K562 (cell line): ENCODE results near the gene PIK3R5. TPM values are rescaled to one million over a fixed set of nuclear protein-coding genes. Genes with fewer than 3 reads are reported as not detected.

ENCODE experiments used
- ATAC-seq: fragments of 200-7000 bp; cut with Tn5 transposase; 3 replicates; pipeline ENCODE4 v1.9.1; 2020; ENCODE audit warnings: moderate library complexity
- BruUV-seq: library from RNA; stranded (reverse); fragments of 400-500 nt; replicated peaks from 2 replicates; lab custom pipeline; 2021; lab: Mats Ljungman, UMichigan
- CTCF ChIA-PET: fragments of 300-600 bp; formaldehyde crosslinking; extraction: SDS; loops from one replicate; lab custom pipeline; 2021; ENCODE audit warnings: low intra/inter-chr PET ratio; lab: Yijun Ruan, JAX
- POLR2A ChIA-PET: fragments of 300-600, 350-650 bp; sonication (Branson Sonifier 250); formaldehyde crosslinking; extraction: SDS; loops from one replicate; lab custom pipeline; 2021; ENCODE audit warnings: antibody characterized with exemption, inconsistent platforms; lab: Yijun Ruan, JAX
- DNase-seq, 4 experiments: peaks; one replicate each; pipeline versions ENCODE4 v3.0.0 to v3.0.0-alpha.2; 2011 to 2018; ENCODE audit warnings: low spot score in 3 of 4, mixed read lengths in 3 of 4; ENCODE audit errors: extremely low read depth in 1 of 4
- FAIRE-seq: peaks from 2 replicates; lab custom pipeline; 2011; peaks lifted over from hg19 to GRCh38; lab: Jason Lieb, UNC
- H2AFZ ChIP-seq: 2 replicates; pipeline ENCODE4 v1.6.0; 2011; ENCODE audit warnings: low read depth, low read length, control low read depth, inconsistent platforms
- H3K27ac ChIP-seq: fragments of 200-600 bp; 3 replicates; pipeline ENCODE4 v1.8.0; 2011; ENCODE audit warnings: low read depth, mild to moderate bottlenecking, control low read depth, inconsistent platforms, low read length, moderate library complexity, mixed read lengths; ENCODE audit errors: extremely low read depth
- H3K27me3 ChIP-seq, 2 experiments: fragments of 300-600 bp in 1 of 2; 2 replicates in 1 of 2; 3 replicates in 1 of 2; pipeline versions ENCODE4 v1.6.0 to v1.8.0; 2011; ENCODE audit warnings: inconsistent platforms in 2 of 2, low read length in 2 of 2, mild to moderate bottlenecking in 1 of 2, mixed read lengths in 1 of 2, moderate library complexity in 1 of 2; ENCODE audit not compliant: control insufficient read depth in 2 of 2, insufficient read depth in 2 of 2
- H3K36me3 ChIP-seq: fragments of 300-600 bp; 3 replicates; pipeline ENCODE4 v1.8.0; 2011; ENCODE audit warnings: mild to moderate bottlenecking, low read length, inconsistent platforms; ENCODE audit not compliant: control insufficient read depth, insufficient read depth
- H3K4me1 ChIP-seq, 2 experiments: fragments of 200-600 bp in 1 of 2; replicated peaks in 1 of 2; 2 replicates in 1 of 2; 3 replicates in 1 of 2; pipeline versions ENCODE4 v1.5.1 to v1.8.0; 2011; ENCODE audit warnings: inconsistent platforms in 2 of 2, low read length in 2 of 2, mild to moderate bottlenecking in 1 of 2, mixed read lengths in 1 of 2, moderate library complexity in 1 of 2; ENCODE audit not compliant: control insufficient read depth in 2 of 2, insufficient read depth in 2 of 2
- H3K4me2 ChIP-seq: 2 replicates; pipeline ENCODE4 v1.6.1; 2011; ENCODE audit warnings: low read length, control low read depth, inconsistent platforms, mixed read lengths; ENCODE audit not compliant: insufficient read depth
- H3K4me3 ChIP-seq: fragments of 200-600 bp; sonication (generic), shearing (Covaris generic); 2 replicates; pipeline ENCODE4 v1.5.1; 2016; ENCODE audit warnings: control low read depth, inconsistent platforms
- H3K79me2 ChIP-seq: fragments of 200-600 bp; 3 replicates; pipeline ENCODE4 v1.8.0; 2011; ENCODE audit warnings: low read length, inconsistent platforms; ENCODE audit not compliant: control insufficient read depth, insufficient read depth
- H3K9ac ChIP-seq, 2 experiments: 2 replicates each; pipeline versions ENCODE4 v1.6.0 to v1.6.1; 2011; ENCODE audit warnings: low read depth in 2 of 2, low read length in 2 of 2, control low read depth in 1 of 2, inconsistent platforms in 1 of 2, mild to moderate bottlenecking in 1 of 2, mixed read lengths in 1 of 2; ENCODE audit not compliant: insufficient read depth in 1 of 2
- H3K9me1 ChIP-seq: one replicate; pipeline ENCODE4 v1.6.0; 2011; ENCODE audit warnings: inconsistent platforms, mild to moderate bottlenecking, low read length, moderate library complexity; ENCODE audit not compliant: control insufficient read depth, insufficient read depth
- H3K9me3 ChIP-seq: replicated peaks from 2 replicates; pipeline ENCODE4 v1.5.1; 2011; ENCODE audit warnings: low read depth, low read length, inconsistent platforms; ENCODE audit not compliant: control insufficient read depth, insufficient read depth
- H4K20me1 ChIP-seq: replicated peaks from 2 replicates; pipeline ENCODE4 v1.6.1; 2011; ENCODE audit warnings: low read length, inconsistent platforms, mixed read lengths; ENCODE audit not compliant: control insufficient read depth, insufficient read depth
- SMAD3 ChIP-seq: fragments of 450-650 bp; formaldehyde crosslinking; conservative IDR thresholded peaks from 2 replicates; pipeline ENCODE4 v1.4.0; 2020; ENCODE audit warnings: mild to moderate bottlenecking
- ZBTB40 ChIP-seq, 2 experiments: fragments of 450-650 bp in 1 of 2; sonication (generic) in 1 of 2; formaldehyde crosslinking in 1 of 2; IDR thresholded peaks; 2 replicates each; pipeline versions ENCODE4 v1.7.1 to v1.9.0; 2016 to 2022; ENCODE audit warnings: inconsistent platforms in 1 of 2, mild to moderate bottlenecking in 1 of 2, missing genetic modification reagents in 1 of 2
- WGBS: fragments of 100-300 bp; shearing (Covaris generic); methylation state at CpG from one replicate; pipeline ENCODE4 v1.1.6; 2016; ENCODE audit warnings: low coverage, mixed read lengths; ENCODE audit not compliant: insufficient coverage; ENCODE audit errors: missing lambda C conversion rate; 5-methylcytosine and 5-hydroxymethylcytosine counted together
- in situ Hi-C: fragments of 300-500 bp; cut with MboI; formaldehyde crosslinking; loops from 4 replicates; pipeline ENCODE4 v1.15.0; 2018; ENCODE audit warnings: inconsistent platforms, mixed read lengths
- intact Hi-C: fragments of 100-400 bp; cut with micrococcal nuclease; formaldehyde crosslinking; loops from 2 replicates; pipeline ENCODE4 v1.14.2; 2022
- polyA plus RNA-seq, 8 experiments: library from polyadenylated mRNA; depleted of rRNA in 4 of 8; stranded (reverse) in 5 of 8; unstranded in 3 of 8; fragments of >200 nt; fragmentation: Nextera tagmentation in 2 of 8; fragmentation: Illumina TruSeq in 1 of 8; extraction: Ambion mirVana in 2 of 8; extraction: Trizol in 1 of 8; gene quantifications; 2 replicates each; pipeline versions ENCODE4 v1.2.1 to v1.2.3, GENCODE V29; 2011 to 2014; ENCODE audit warnings: inconsistent platforms in 1 of 8, missing spikeins in 1 of 8
- total RNA-seq, 7 experiments: library from RNA; depleted of rRNA in 6 of 7; stranded (reverse); fragments of >200 nt in 6 of 7; fragmentation: Illumina TruSeq in 2 of 7; extraction: Trizol in 2 of 7; gene quantifications; 2 replicates each; pipeline versions ENCODE4 v1.2.1 to v1.2.3, GENCODE V29; 2011 to 2021; ENCODE audit warnings: low replicate concordance in 1 of 7

The PIK3R5 gene
- total and polyA plus RNA-seq, 9 of the 15 experiments (the other 6 are each of a cell fraction or from before 2014, with no cell fraction given): 0.01 to 0.38 TPM; not detected in 7

- Histone ChIP-seq H2AFZ (no peak overlapping the region), H3K9ac (no peak overlapping the region), H3K9me1 (no peaks in the 10 kb centered on the region), H3K4me3 (no peak overlapping the region), H3K79me2 (no peaks in the 10 kb centered on the region), H3K27ac (no peak overlapping the region), H3K4me2 (no peak overlapping the region), H3K27me3 (peaks cover 0 to 5% of the 10 kb centered on the region in 2 experiments; a peak in 2 of 5 replicates), H3K9me3 (no peaks in the 10 kb centered on the region), H3K4me1 (peaks cover 0 to 10% of the 10 kb centered on the region in 2 experiments; a peak in 2 of 5 replicates)
- no peak for DNase-seq
- BruUV-seq: no TSS peak
- in situ Hi-C loops: no loop called here
- POLR2A ChIA-PET: no interaction called here
- intact Hi-C loops: no loop called here
- TF ChIP-seq SMAD3 (CRISPR knock-in tag) (no peak), ZBTB40 (IDR thresholded peaks at IDR 0.05) (no peak), ZBTB40 (CRISPR knock-in tag; IDR thresholded peaks at IDR 0.05) (no peak)
- TF ChIP-seq, all 486 proteins: peak for 0
- Histone ChIP-seq H4K20me1 (no peaks in the 10 kb centered on the region), H3K36me3 (no peaks in the 10 kb centered on the region)
- 0% methylated on average over 2 of the region's 2 CpGs for WGBS
- CTCF ChIA-PET: no interaction called here
- ATAC-seq: no peak
- FAIRE-seq: no peak
Measured at GRCh38 chr17:8969901-8970300, 4.4 kb upstream of the PIK3R5 start.
